Keratinocyte (primary cell): ENCODE results near the gene ALS2. TPM values are rescaled to one million over a fixed set of nuclear protein-coding genes. Genes with fewer than 3 reads are reported as not detected.

Experiments
- DNase-seq: peaks from one replicate; pipeline ENCODE4 v3.0.0-alpha.2; 2011; ENCODE audit warnings: low read depth, missing footprints, low spot score
- FAIRE-seq: peaks from 2 replicates; lab custom pipeline; 2011; peaks lifted over from hg19 to GRCh38; lab: Jason Lieb, UNC
- H2AFZ ChIP-seq: 2 replicates; pipeline ENCODE4 v1.6.0; 2012; ENCODE audit warnings: low read length, control low read depth, inconsistent platforms; ENCODE audit not compliant: control insufficient read depth
- H3K27ac ChIP-seq: 2 replicates; pipeline ENCODE4 v1.5.1; 2011; ENCODE audit warnings: low read length; ENCODE audit not compliant: control insufficient read depth, insufficient read depth
- H3K27me3 ChIP-seq: 3 replicates; pipeline ENCODE4 v1.6.0; 2011; ENCODE audit warnings: low read length; ENCODE audit not compliant: control insufficient read depth, insufficient read depth; ENCODE audit errors: extremely low read depth
- H3K36me3 ChIP-seq, 2 experiments: 2 replicates in 1 of 2; 3 replicates in 1 of 2; pipeline ENCODE4 v1.5.1; 2011; ENCODE audit warnings: low read length in 2 of 2, mild to moderate bottlenecking in 1 of 2; ENCODE audit not compliant: control insufficient read depth in 2 of 2, insufficient read depth in 2 of 2; ENCODE audit errors: extremely low read depth in 1 of 2
- H3K4me1 ChIP-seq: 3 replicates; pipeline ENCODE4 v1.5.1; 2011; ENCODE audit warnings: low read length; ENCODE audit not compliant: control insufficient read depth, insufficient read depth; ENCODE audit errors: extremely low read depth
- H3K4me2 ChIP-seq: 3 replicates; pipeline ENCODE4 v1.6.0; 2011; ENCODE audit warnings: low read depth, low read length; ENCODE audit not compliant: control insufficient read depth, insufficient read depth; ENCODE audit errors: extremely low read depth
- H3K4me3 ChIP-seq, 3 experiments: fragments of 200-600 bp in 1 of 3; sonication (generic) in 1 of 3; 2 replicates in 2 of 3; 3 replicates in 1 of 3; pipeline ENCODE4 v1.5.1; 2011 to 2016; ENCODE audit warnings: low read length in 3 of 3, mild to moderate bottlenecking in 3 of 3, control low read depth in 2 of 3, inconsistent platforms in 1 of 3, low read depth in 1 of 3, mixed read lengths in 1 of 3, mixed run types in 1 of 3, moderate library complexity in 1 of 3; ENCODE audit not compliant: control insufficient read depth in 2 of 3, insufficient read depth in 2 of 3; ENCODE audit errors: extremely low read depth in 1 of 3
- H3K79me2 ChIP-seq: 2 replicates; pipeline ENCODE4 v1.6.0; 2012; ENCODE audit warnings: low read length; ENCODE audit not compliant: control insufficient read depth, insufficient read depth
- H3K9ac ChIP-seq: 3 replicates; pipeline ENCODE4 v1.6.0; 2011; ENCODE audit warnings: low read length; ENCODE audit not compliant: control insufficient read depth, insufficient read depth; ENCODE audit errors: extremely low read depth
- H3K9me1 ChIP-seq: 3 replicates; pipeline ENCODE4 v1.6.0; 2011; ENCODE audit warnings: low read length; ENCODE audit not compliant: control insufficient read depth, insufficient read depth; ENCODE audit errors: extremely low read depth
- H3K9me3 ChIP-seq: 2 replicates; pipeline ENCODE4 v1.5.1; 2012; ENCODE audit warnings: low read depth, low read length; ENCODE audit not compliant: control insufficient read depth
- H4K20me1 ChIP-seq: 3 replicates; pipeline ENCODE4 v1.6.0; 2011; ENCODE audit warnings: low read length; ENCODE audit not compliant: control insufficient read depth, insufficient read depth; ENCODE audit errors: extremely low read depth
- CTCF ChIP-seq, 3 experiments: IDR thresholded peaks in 1 of 3; conservative IDR thresholded peaks in 1 of 3; optimal IDR thresholded peaks in 1 of 3; 2 replicates in 2 of 3; 3 replicates in 1 of 3; pipeline versions ENCODE3 to v1.5.1; 2011; ENCODE audit warnings: low read length in 3 of 3, mild to moderate bottlenecking in 3 of 3, moderate library complexity in 2 of 3, control low read depth in 1 of 3, inconsistent platforms in 1 of 3; ENCODE audit not compliant: insufficient read depth in 2 of 3; ENCODE audit errors: extremely low read depth in 1 of 3
- EZH2 ChIP-seq: IDR thresholded peaks from one replicate; pipeline ENCODE4 v1.6.1; 2012; ENCODE audit warnings: inconsistent platforms, mild to moderate bottlenecking, low read length, moderate library complexity
- dilution Hi-C: fragments of 300-500 bp; cut with MboI; formaldehyde crosslinking; loops from one replicate; pipeline ENCODE4 v1.7.0; 2020; ENCODE audit warnings: low sequenced_read_pairs; ENCODE audit not compliant: extremely low pct_ligation_motif_present
- polyA plus RNA-seq, 5 experiments: library from polyadenylated mRNA; depleted of rRNA in 3 of 5; stranded (reverse) in 3 of 5; stranded (forward) in 1 of 5; unstranded in 1 of 5; fragments of >200 nt; gene quantifications; 1 replicate in 1 of 5; 2 replicates in 3 of 5; 3 replicates in 1 of 5; pipeline versions ENCODE4 v1.2.1 to v1.2.3, GENCODE V29; 2011 to 2012; ENCODE audit warnings: missing spikeins in 2 of 5, low read depth in 1 of 5, low replicate concordance in 1 of 5

Gene ALS2
- polyA plus RNA-seq, 1 donor (not counting 4 experiments of a cell fraction or from before 2014, with no cell fraction given), result 25.8 TPM

DNA sequence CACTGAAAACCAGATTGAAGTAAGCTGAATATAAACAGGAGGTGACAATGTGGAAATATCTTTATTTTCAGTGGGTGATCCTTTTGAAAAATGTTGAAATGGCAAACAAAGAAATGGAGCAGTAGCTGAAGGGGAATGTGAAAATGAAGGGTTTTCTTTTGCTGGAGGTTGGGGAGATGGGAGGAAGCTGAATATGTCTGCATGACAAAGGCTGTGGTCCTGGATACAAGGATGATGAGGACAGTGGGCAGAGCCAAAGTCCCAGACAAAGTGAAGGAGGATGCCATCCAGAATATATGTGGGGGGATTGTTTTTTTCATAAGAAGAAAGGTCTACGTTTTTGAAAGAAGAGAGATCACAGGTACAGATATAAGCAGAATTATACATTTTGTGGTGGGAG lies 6.7 kb downstream of the ALS2 start:
- peaks cover 2% of the 10 kb centered on the region for H3K9me1 ChIP-seq
- no peak overlapping the region for H2AFZ ChIP-seq
- peaks cover 22% of the 10 kb centered on the region for H3K4me1 ChIP-seq
- peaks cover 2 to 3% of the 10 kb centered on the region in 2 experiments for H3K36me3 ChIP-seq
- peaks cover 2% of the 10 kb centered on the region for H4K20me1 ChIP-seq
- no peaks in the 10 kb centered on the region for H3K9me3 ChIP-seq
- H3K9ac ChIP-seq, result no peak overlapping the region
- TF ChIP-seq CTCF (optimal IDR thresholded peaks at IDR 0.05 in 1 of 3, IDR thresholded peaks at IDR 0.05 in 1 of 3, conservative IDR thresholded peaks at IDR 0.05 in 1 of 3; ENCODE audit: extremely low read depth in 1 of 3, insufficient read depth in 2 of 3, low read length in 3 of 3), result no peak
- TF ChIP-seq EZH2, result no peak
- H3K4me2 ChIP-seq, result no peak overlapping the region
- FAIRE-seq (no peak), DNase-seq (no peak)
- dilution Hi-C loops, result no loop called here
- no peak overlapping the region for H3K27ac ChIP-seq
- no peak overlapping the region for H3K4me3 ChIP-seq
- no peaks in the 10 kb centered on the region for H3K27me3 ChIP-seq
- H3K79me2 ChIP-seq, result peaks cover 72% of the 10 kb centered on the region

DNA sequence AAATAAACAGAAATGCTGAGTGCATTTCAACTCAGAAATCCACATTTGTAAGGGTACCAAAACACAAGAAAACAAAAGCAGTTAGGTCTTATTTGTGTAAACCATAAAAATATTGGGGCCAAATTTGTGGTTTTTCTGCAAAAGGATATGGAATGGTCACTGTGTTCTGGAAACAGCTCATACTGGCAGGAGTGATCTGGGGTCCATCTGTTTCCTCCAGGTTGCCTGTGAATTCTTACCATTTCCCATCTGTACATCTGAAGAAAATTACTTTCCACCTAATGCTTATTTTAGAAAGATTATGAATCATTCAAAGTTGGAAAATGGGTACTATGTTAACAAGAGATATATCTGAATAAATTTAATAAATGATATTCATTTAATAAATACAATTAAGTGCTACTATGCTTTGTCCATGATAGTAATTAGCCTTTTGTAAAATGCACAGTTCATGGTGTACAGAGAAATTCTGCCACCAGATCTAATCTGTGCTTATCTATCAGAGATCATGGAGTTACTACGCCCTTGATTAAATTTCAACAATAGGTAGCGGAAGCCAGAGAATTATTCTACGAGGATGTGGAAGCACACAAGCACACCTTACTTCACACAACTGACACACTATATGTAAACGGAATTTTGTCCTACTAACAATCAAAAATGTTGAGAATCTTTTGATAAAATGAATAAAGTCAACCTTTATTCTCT lies 10.9 kb downstream of the ALS2 start:
- TF ChIP-seq CTCF (optimal IDR thresholded peaks at IDR 0.05 in 1 of 3, IDR thresholded peaks at IDR 0.05 in 1 of 3, conservative IDR thresholded peaks at IDR 0.05 in 1 of 3; ENCODE audit: extremely low read depth in 1 of 3, insufficient read depth in 2 of 3, low read length in 3 of 3), result no peak
- no peak for TF ChIP-seq EZH2
- dilution Hi-C loops, result no loop called here
- Histone ChIP-seq H3K9me3 (no peaks in the 10 kb centered on the region), H3K27ac (no peak overlapping the region), H3K27me3 (no peaks in the 10 kb centered on the region), H2AFZ (no peak overlapping the region), H3K4me2 (no peak overlapping the region), H3K79me2 (peaks cover 38% of the 10 kb centered on the region), H3K4me1 (no peaks in the 10 kb centered on the region), H3K4me3 (no peak overlapping the region), H3K9me1 (peaks cover 2% of the 10 kb centered on the region), H3K36me3 (peaks cover 0 to 6% of the 10 kb centered on the region in 2 experiments), H4K20me1 (peaks cover 2% of the 10 kb centered on the region), H3K9ac (no peak overlapping the region)
- FAIRE-seq (no peak), DNase-seq (no peak)
